ENCODE results near the gene KRTAP4-9.
"Not testable (repeated sequence)": the region's sequence is repeated elsewhere in the genome, so short reads cannot be mapped to it uniquely, and the experiment has no call there.

KRTAP4-9 gene

GRCh38 chr17:41082626-41083025 lies 22.6 kb upstream of the KRTAP4-9 start:
- no peak for TF ChIP-seq CTCF (IDR thresholded peaks at IDR 0.05; ENCODE audit: poor library complexity, severe bottlenecking)
- no peak overlapping the region for H3K4me3 ChIP-seq (ENCODE audit: severe bottlenecking)
- H3K36me3 ChIP-seq (ENCODE audit: low read depth) = no peaks in the 10 kb centered on the region
- H3K27me3 ChIP-seq (ENCODE audit: insufficient read depth, poor library complexity, severe bottlenecking) = no peaks in the 10 kb centered on the region
- H3K9me3 ChIP-seq (ENCODE audit: severe bottlenecking) = no peaks in the 10 kb centered on the region
- H3K4me1 ChIP-seq (ENCODE audit: insufficient read depth, poor library complexity, severe bottlenecking) = peaks cover 9% of the 10 kb centered on the region
- ATAC-seq (ENCODE audit: low read depth) (peak; percentile 70), DNase-seq (ENCODE audit: low spot score) (no peak)
- H3K27ac ChIP-seq (ENCODE audit: poor library complexity, severe bottlenecking) = peak overlapping the region; percentile 71

GRCh38 chr17:41083427-41083826 lies 21.8 kb upstream of the KRTAP4-9 start:
- not testable (repeated sequence) for DNase-seq (ENCODE audit: low spot score); H3K27me3 ChIP-seq (ENCODE audit: insufficient read depth, poor library complexity, severe bottlenecking); H3K4me1 ChIP-seq (ENCODE audit: insufficient read depth, poor library complexity, severe bottlenecking); H3K4me3 ChIP-seq (ENCODE audit: severe bottlenecking); H3K9me3 ChIP-seq (ENCODE audit: severe bottlenecking); H3K36me3 ChIP-seq (ENCODE audit: low read depth)
- peak overlapping the region; percentile 71 for H3K27ac ChIP-seq (ENCODE audit: poor library complexity, severe bottlenecking)
- peak; percentile 95 for ATAC-seq (ENCODE audit: low read depth)

DNA sequence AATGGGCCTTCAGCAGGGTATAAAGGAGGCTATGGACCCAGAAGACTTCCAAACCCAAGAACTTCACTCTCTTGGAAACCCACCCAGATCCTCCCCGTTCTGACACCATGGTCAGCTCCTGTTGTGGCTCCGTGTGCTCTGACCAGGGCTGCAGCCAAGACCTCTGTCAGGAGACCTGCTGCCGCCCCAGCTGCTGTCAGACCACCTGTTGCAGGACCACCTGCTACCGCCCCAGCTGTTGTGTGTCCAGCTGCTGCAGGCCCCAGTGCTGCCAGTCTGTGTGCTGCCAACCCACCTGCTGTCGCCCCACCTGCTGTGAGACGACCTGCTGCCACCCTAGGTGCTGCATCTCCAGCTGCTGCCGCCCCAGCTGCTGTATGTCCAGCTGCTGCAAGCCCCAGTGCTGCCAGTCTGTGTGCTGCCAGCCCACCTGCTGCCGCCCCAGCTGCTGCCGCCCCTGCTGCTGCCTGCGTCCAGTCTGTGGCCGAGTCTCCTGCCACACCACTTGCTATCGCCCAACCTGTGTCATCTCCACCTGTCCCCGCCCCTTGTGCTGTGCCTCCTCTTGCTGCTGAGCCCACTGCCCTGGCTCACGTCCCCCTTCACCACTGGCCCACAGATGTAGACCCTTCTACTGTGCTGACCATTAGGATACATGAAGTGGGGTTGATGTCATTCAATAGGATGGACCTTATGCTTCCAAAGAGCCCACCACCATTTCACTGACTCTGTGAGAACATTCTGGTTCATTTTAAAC lies 20.9 kb upstream of the KRTAP4-9 start, which contains the start of gene KRTAP4-7:
Gene KRTAP4-7, plus strand, starts transcription at position 51 of the 757 bp plus-strand sequence. Its CDS starts 57 bp downstream, at position 108.
- not testable (repeated sequence) for H3K4me3 ChIP-seq (ENCODE audit: severe bottlenecking); H3K36me3 ChIP-seq (ENCODE audit: low read depth); H3K4me1 ChIP-seq (ENCODE audit: insufficient read depth, poor library complexity, severe bottlenecking); H3K9me3 ChIP-seq (ENCODE audit: severe bottlenecking); H3K27me3 ChIP-seq (ENCODE audit: insufficient read depth, poor library complexity, severe bottlenecking); ATAC-seq (ENCODE audit: low read depth); DNase-seq (ENCODE audit: low spot score)
- peak within 1 kb of the TSS; percentile 71 for H3K27ac ChIP-seq (ENCODE audit: poor library complexity, severe bottlenecking)

DNA sequence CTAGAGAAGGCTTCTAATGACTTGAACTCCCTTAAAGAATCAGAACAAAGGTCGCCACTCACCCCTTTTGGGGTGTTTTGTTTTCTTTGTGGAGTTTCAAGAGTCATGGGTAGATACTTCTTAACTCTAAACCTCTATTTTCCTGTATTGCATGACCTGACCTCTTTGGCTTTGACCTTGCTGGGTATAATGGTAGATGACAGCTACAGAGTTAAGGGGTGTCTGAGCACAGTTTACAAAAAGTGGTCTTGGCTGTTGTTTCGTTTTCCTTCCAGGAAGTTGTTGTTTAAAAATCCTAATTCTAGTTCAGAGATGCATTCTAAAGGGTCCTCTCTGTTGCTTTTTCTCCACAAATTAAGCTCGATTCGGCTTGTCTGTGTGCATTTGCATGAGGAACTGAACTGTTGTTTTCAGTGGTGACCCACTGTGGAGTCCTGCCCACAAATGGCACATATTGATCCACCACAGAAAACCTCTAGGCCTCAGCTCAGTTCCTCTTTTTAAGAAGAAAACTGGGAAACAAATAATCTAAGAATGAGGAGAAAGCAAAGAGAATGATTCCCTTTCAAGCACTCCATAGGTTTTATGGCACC lies 16.3 kb upstream of the KRTAP4-9 start:
- not testable (repeated sequence) for ATAC-seq (ENCODE audit: low read depth); H3K4me3 ChIP-seq (ENCODE audit: severe bottlenecking); H3K36me3 ChIP-seq (ENCODE audit: low read depth); H3K9me3 ChIP-seq (ENCODE audit: severe bottlenecking); H3K4me1 ChIP-seq (ENCODE audit: insufficient read depth, poor library complexity, severe bottlenecking); DNase-seq (ENCODE audit: low spot score); H3K27ac ChIP-seq (ENCODE audit: poor library complexity, severe bottlenecking); H3K27me3 ChIP-seq (ENCODE audit: insufficient read depth, poor library complexity, severe bottlenecking)

DNA sequence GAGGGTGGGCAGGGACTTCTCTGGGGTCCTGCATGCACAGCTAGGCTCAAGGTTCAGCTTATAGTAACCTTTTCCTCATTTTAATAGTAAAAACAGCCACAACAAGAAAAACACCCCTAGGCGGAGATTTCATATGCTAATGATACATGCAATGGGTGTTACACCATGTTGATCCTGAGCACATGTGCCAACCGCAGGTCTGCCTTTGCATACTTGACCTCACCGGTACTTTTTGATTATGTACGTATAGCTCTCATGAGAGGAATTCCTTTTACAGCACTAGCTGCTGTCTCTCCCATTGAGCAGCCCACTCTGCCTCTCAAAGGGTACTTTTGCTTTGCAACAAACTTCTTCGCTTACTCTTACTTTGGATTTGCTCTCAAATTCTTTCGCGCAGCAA lies 9.1 kb upstream of the KRTAP4-9 start:
- H3K27me3 ChIP-seq (ENCODE audit: insufficient read depth, poor library complexity, severe bottlenecking) = no peaks in the 10 kb centered on the region
- H3K9me3 ChIP-seq (ENCODE audit: severe bottlenecking) = peaks cover 3% of the 10 kb centered on the region
- DNase-seq (ENCODE audit: low spot score) (no peak), ATAC-seq (ENCODE audit: low read depth) (no peak)
- no peaks in the 10 kb centered on the region for H3K36me3 ChIP-seq (ENCODE audit: low read depth)
- H3K4me1 ChIP-seq (ENCODE audit: insufficient read depth, poor library complexity, severe bottlenecking) = peaks cover 26% of the 10 kb centered on the region
- H3K27ac ChIP-seq (ENCODE audit: poor library complexity, severe bottlenecking) = no peak overlapping the region
- no peak for TF ChIP-seq CTCF (IDR thresholded peaks at IDR 0.05; ENCODE audit: poor library complexity, severe bottlenecking)
- no peak overlapping the region for H3K4me3 ChIP-seq (ENCODE audit: severe bottlenecking)

GRCh38 chr17:41098042-41098441 lies 7.1 kb upstream of the KRTAP4-9 start, which contains the start of gene KRTAP4-8:
TSS of gene KRTAP4-8 (minus strand) at chr17:41098142. CDS start at chr17:41098084, 58 bp downstream.
- no peaks in the 10 kb centered on the region for H3K36me3 ChIP-seq (ENCODE audit: low read depth)
- H3K27me3 ChIP-seq (ENCODE audit: insufficient read depth, poor library complexity, severe bottlenecking) = no peaks in the 10 kb centered on the region
- ATAC-seq (ENCODE audit: low read depth) (no peak), DNase-seq (ENCODE audit: low spot score) (no peak)
- peaks cover 3% of the 10 kb centered on the region for H3K9me3 ChIP-seq (ENCODE audit: severe bottlenecking)
- peak within 1 kb of the TSS; percentile 89 for H3K27ac ChIP-seq (ENCODE audit: poor library complexity, severe bottlenecking)
- H3K4me3 ChIP-seq (ENCODE audit: severe bottlenecking) = no peak within 1 kb of the TSS
- H3K4me1 ChIP-seq (ENCODE audit: insufficient read depth, poor library complexity, severe bottlenecking) = peaks cover 27% of the 10 kb centered on the region
- TF ChIP-seq CTCF (IDR thresholded peaks at IDR 0.05; ENCODE audit: poor library complexity, severe bottlenecking) = no peak

Measured in RWPE2 (cell line).